Activated gamma-delta T cell (primary cell): ENCODE measurements around the gene CNPY1.

Experiments
- DNase-seq: peaks from one replicate; lab custom pipeline; 2025; lab: John Stamatoyannopoulos, UW

The CNPY1 gene

DNA sequence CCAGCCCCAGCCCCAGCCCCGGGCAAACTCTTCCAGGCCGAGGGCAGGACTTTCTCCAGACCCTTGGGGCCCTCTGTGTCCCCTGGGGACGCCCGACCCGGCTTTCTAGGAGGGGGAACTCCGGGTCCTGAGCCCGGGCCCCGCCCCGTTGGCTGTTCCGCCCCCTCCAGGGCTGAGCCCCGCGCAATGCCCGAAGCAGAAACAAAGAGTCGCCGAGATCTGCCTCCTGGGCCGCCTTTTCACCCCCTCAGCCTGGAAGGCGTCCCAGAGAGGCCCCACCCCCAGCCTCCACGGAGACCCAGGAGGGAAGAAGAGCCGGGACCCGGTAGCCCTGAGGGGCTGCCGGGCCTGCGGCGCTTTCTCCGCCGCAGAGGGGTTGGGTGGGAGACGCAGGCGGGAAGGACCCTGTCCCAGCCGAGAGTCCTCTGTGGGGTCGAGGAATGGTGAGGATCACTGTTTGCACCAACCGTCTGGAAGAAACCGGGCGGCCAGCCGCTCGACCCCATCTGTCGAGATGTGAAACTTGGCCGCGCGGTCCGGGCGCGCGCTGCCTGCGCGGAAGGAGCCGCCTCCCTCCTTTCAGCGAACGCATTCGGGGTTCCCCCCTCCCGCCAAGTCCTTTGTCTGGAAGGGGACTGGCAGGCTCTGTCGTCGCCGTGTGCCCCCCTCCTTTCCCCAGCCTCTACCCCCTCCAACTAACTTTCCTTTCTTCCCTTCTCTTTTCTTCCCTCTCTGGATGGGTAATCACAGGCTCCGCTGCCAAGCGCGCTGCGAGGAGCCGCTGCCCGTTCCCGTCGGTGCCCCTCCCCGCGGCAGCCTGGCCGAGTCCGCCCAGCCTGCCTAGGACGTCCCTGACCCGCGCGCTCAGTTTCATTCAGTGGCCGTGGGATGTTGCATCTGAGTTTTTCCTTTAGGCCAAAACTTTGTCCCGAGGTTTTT, 78.2 kb downstream of the CNPY1 start:
- no peak for DNase-seq

GRCh38 chr7:155466814-155467733, 79.3 kb downstream of the CNPY1 start:
- DNase-seq: no peak

- no peak for DNase-seq
These were observed 80.1 kb downstream of the CNPY1 start for GRCh38 chr7:155466142-155466813.

DNA sequence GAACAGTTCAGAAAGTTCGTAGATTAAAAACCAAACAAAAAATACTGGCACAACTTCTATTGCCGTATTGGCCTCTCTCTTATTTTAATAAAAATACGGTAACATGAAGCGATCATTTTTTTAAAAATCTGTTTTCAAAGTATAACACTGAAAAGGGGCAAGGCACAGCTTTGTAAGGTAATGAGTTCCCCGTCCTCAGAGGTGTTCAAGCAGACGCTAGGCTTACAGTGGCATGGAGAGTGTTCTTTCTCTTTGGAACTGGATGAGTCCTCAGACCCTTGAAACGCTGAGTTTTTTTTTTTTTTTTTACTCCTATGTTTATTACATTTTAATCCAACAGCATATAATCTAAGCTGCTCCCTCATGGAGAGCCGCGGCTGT, 80.6 kb downstream of the CNPY1 start:
- no peak for DNase-seq

DNA sequence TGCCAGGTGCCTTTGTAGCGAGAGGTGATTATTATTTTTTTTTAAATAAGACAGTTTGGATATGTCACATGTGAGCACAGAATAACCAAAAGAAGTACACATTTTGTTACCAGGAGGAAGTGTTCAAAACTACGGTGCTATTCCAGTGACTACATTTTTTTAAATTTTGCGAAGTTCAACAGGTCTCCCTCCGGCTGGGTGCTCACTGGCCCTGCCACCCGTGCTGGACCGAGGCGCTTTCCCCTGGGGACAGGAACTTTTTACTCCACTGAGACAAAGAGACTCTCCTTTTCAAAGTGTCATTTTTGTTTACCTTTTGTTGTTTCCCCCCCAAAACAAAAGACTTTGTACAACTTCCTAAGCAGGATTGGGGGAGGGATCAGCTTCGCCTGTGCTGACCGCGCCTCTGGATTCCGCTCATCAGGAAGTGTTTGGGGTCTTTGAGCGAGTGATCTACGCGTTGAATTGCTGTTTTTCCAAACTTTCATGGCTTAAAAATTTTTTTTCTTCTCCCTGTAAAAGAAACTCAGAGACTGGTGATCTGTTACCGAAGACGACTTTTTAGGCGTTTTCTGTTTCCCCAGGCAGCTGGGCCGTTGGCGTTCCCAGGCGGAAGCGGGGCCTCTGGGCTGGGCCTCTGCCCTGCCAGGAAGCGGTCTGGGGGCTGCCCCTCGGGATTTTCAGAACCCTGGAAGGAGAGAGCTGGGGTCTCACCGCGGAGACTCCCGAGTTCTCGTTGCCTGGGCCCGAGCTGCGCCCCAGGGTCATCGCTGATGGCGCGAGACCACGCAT, 81.2 kb downstream of the CNPY1 start:
- no peak for DNase-seq

- no peak for DNase-seq
These were observed 82.2 kb downstream of the CNPY1 start for GRCh38 chr7:155464183-155464582.

GRCh38 chr7:155463114-155463811, 83.1 kb downstream of the CNPY1 start:
- no peak for DNase-seq

DNA sequence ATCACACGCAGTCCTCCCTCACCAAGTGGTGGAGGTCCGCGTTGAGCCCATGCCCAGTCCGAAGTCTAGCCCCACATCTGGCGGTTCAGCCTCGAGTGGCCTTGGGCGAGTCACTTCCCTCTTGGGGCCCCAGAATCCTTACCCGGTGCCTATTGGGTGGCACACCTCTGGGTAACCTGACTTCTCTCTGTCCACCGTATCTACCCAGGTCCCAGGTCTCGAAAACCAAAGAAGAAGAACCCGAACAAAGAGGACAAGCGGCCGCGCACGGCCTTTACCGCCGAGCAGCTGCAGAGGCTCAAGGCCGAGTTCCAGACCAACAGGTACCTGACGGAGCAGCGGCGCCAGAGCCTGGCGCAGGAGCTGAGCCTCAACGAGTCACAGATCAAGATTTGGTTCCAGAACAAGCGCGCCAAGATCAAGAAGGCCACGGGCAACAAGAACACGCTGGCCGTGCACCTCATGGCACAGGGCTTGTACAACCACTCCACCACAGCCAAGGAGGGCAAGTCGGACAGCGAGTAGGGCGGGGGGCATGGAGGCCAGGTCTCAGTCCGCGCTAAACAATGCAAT, 84.1 kb downstream of the CNPY1 start:
- no peak for DNase-seq

DNA sequence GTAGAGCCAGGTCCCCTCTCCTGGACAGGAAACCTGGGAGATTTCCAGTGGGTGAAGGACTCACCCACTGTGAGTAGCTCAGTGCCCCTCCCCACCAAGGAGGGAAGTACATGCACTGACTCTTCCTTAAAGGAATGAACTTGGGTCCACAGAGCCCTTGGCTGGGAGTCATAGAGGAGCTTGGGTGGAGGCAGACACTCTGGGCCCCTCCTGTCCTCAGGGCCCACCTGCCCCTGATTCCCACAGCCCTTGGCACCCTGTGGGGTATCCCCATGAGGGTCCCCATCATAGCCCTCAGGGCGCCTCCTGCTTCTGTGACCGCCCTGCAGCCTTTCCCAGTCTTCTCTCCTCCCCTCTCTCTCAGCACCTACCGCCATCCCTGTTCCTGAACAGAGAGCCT, 84.7 kb downstream of the CNPY1 start:
- DNase-seq: no peak

DNA sequence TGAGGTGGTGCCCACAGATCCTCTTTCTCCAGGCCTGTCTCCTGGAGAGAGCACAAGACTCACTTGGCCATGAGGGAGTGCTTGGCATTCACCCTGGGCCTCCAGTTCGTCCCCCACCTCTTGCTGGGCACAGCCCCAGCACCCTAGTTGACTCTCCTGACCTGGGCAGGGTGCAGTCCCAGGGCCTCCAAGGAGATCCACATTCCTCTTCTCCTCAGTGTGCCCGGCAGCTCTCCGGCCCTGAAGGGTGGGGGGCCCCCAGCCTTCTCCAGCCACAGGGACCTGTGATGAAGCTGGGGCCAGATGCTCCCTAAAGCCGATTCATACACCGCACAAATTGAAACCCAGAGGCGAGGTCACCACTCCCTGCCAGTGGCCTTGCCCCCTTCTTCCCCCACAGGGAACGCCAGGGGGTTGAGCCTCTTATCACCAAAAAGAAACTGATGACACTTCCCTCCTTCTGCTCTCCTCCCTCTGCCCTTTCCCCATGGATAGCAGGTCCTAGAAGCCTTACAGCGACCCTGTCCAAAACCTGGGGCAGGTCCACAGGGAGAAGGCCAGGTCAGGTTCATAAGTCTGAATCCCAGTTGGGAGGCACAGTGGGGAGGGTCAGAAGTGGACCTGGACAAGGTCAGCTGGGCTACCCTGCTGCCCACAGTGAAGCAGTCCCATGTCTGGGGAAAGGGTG, 85.3 kb downstream of the CNPY1 start:
- no peak for DNase-seq

DNA sequence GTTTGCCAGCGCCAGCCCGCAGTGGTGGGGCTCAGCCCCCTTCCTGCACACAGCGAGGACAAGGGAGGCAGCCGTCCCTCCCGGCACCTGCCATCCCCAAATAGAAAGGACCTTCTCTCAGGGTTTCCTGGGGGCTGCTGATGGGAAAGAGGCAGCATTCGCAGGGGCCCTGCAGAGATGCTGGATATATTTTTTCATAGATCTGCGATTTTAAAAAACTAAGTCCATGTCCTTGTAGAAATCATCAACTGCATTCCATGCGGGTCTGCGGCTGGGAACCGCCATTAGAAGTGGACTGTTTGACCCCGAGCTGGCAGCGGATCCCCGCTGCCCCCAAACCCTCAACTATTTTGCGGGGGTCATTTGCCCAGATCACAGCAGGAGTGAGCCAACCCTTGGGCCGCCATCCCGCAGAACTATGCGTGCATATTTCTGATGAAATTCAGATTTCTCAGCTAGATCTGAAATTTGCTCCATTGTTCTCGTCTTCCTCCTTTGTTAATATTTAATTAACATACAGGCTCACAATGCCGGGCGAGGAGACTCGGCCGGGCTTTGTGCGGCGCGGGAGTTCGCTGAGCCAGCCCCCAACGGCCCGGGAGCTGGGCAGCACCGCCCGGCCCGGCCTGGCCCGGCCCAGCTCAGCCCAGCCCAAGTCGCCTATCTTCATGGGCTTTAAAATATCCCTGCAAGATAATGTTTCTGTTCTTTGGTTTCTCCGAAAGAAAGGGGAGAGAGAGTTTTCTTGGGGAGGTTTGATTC, 86.5 kb downstream of the CNPY1 start:
- DNase-seq: no peak

DNA sequence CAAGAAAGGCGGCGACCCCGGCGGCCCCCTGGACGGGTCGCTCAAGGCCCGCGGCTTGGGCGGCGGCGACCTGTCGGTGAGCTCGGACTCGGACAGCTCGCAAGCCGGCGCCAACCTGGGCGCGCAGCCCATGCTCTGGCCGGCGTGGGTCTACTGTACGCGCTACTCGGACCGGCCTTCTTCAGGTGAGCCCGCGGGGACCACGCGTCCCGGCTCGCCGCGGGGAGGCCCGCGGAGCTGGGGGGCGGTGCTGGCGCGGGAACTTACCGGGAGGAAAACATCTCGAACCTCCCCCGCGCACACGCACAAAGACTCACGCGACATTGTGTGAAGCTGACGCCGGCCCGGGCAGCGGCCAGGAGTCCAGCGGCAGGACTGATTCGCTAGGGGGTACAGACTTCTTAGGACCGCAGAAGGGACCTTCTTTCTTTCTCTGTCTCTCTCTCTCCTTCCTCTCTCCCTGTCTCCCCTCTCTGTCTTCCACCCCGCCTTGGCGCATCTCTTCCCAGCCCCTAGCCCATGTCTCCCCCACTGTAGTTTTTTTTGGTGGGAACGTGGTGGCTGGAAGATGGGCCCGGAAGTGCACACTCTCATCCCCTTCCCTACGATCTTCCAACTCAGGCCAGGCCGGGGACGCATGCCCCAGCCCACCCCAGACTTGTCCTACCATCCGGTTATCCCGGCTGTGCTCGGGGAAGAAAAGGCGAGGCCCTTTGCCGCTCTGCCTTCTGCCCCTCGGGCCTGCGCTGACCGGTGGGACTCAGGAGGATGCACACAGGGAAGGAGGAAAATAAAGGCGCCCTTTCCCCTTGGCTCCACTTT, 87.3 kb downstream of the CNPY1 start:
- no peak for DNase-seq

DNA sequence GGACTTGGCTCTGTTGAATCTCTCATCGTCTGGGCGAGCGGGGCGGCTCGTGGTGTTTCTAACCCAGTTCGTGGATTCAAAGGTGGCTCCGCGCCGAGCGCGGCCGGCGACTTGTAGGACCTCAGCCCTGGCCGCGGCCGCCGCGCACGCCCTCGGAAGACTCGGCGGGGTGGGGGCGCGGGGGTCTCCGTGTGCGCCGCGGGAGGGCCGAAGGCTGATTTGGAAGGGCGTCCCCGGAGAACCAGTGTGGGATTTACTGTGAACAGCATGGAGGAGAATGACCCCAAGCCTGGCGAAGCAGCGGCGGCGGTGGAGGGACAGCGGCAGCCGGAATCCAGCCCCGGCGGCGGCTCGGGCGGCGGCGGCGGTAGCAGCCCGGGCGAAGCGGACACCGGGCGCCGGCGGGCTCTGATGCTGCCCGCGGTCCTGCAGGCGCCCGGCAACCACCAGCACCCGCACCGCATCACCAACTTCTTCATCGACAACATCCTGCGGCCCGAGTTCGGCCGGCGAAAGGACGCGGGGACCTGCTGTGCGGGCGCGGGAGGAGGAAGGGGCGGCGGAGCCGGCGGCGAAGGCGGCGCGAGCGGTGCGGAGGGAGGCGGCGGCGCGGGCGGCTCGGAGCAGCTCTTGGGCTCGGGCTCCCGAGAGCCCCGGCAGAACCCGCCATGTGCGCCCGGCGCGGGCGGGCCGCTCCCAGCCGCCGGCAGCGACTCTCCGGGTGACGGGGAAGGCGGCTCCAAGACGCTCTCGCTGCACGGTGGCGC, 88.1 kb downstream of the CNPY1 start, which contains the start of gene EN2:
EN2 (plus strand) TSS at position 19 of the 767 bp plus-strand sequence; CDS start at position 268, 249 bp downstream.
- DNase-seq: no peak

- DNase-seq: no peak
These were observed 88.7 kb downstream of the CNPY1 start for GRCh38 chr7:155457544-155458110.

DNA sequence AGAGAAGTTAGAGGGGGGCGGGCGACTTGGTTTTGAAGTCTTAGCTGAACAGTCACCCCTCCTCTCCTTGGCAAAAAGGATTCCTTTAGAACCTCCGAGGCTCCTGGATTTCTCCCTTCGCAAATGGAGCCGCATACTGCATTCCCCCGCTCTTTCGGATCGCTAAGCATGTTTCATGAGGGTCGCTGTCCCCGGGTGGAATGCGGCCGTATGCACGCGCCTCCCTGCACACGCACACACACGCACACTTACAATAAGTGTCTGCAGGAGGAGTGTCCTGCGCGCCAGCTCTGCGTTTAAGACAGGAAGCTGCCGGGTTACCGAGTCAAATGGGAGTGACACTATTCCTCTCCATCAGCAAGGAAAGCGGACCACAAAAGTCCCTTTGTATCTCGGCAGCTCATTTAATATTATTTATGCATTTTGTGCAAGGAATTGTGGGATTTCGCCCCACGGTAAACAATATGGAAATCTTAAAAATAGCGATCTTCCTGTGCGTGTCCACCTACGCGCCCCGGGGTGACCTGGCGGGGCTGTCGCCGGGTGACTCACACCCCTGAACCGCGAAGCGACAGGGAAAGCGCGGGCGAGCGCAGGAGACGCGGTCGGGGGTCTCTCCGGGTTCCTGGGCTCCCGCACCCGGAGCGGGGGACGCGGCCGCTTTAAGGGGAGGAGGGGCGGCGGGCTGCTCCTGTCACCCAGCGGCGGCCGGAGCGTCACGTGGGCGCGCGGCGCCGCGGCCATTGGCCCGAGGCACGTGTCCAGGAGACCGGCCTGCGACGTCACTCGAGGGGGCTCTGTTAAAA, 89.4 kb downstream of the CNPY1 start:
- no peak for DNase-seq
